SIG-M5 treated with dmso at 0.1 percent for 504 hours (cell line): ENCODE measurements around the gene DPY30.

Experiments
- DNase-seq: peaks from one replicate; lab custom pipeline; 2025; ENCODE audit not compliant: unreplicated experiment; lab: John Stamatoyannopoulos, UW

The DPY30 gene

DNA sequence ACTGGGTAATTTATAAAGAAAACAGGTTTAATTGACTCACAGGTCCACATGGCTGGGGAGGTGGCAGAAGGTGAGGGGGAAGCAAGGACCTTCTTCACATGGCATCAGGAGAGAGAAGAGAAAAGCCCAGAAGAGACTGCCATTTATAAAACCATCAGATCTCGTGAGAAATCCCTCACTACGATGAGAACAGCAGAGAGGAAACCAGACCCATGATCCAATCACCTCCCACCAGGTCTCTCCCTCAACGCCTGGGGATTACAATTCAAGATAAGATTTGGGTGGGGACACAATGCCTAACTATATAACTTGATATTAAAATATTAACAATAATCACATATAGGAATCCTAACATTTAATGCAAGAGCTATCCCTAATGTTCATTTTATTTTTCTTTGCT is 60.6 kb downstream of the DPY30 start:
- no peak for DNase-seq

- no peak for DNase-seq
These were observed 61.2 kb downstream of the DPY30 start for GRCh38 chr2:31978436-31978835.
